ENCODE results near the gene CEP78. TPM values are rescaled to one million over a fixed set of nuclear protein-coding genes. Genes with fewer than 3 reads are reported as not detected.

Gene CEP78
- total and polyA plus RNA-seq, 2 donors from 2014 or later: 7.5 to 8.9 TPM

- no peak overlapping the region for H3K4me3 ChIP-seq (ENCODE audit: low read length in 3 of 3)
- no peak for TF ChIP-seq CTCF (IDR thresholded peaks at IDR 0.05; ENCODE audit: borderline replicate concordance, extremely low read depth, insufficient read depth)
- H3K9ac ChIP-seq (ENCODE audit: low read length in 3 of 3): no peak overlapping the region
- FAIRE-seq (no peak), DNase-seq (no peak)
- H3K27me3 ChIP-seq (ENCODE audit: control insufficient read depth, insufficient read depth, low read length): no peaks in the 10 kb centered on the region
- H3K27ac ChIP-seq (ENCODE audit: low read depth in 2 of 2, low read length in 2 of 2): no peak overlapping the region
- H3K36me3 ChIP-seq (ENCODE audit: control insufficient read depth in 2 of 3, insufficient read depth in 3 of 3, low read length in 3 of 3): peaks cover 2 to 4% (median 2%) of the 10 kb centered on the region in 3 donors
- H3K4me1 ChIP-seq (ENCODE audit: control insufficient read depth in 2 of 3, insufficient read depth in 2 of 3, low read depth in 1 of 3, low read length in 3 of 3): no peaks in the 10 kb centered on the region
- no peaks in the 10 kb centered on the region for H3K9me3 ChIP-seq (ENCODE audit: control insufficient read depth in 2 of 3, insufficient read depth in 1 of 3, low read length in 3 of 3)
- intact Hi-C loops (cut with DNase I): no loop called here
Measured at GRCh38 chr9:78304357-78304756, 68.5 kb downstream of the CEP78 start.

GRCh38 chr9:78306222-78307076 is 70.6 kb downstream of the CEP78 start:
- Histone ChIP-seq H3K9me3 (ENCODE audit: control insufficient read depth in 2 of 3, insufficient read depth in 1 of 3, low read length in 3 of 3) (no peaks in the 10 kb centered on the region), H3K27ac (ENCODE audit: low read depth in 2 of 2, low read length in 2 of 2) (no peak overlapping the region), H3K4me1 (ENCODE audit: control insufficient read depth in 2 of 3, insufficient read depth in 2 of 3, low read depth in 1 of 3, low read length in 3 of 3) (no peaks in the 10 kb centered on the region), H3K9ac (ENCODE audit: low read length in 3 of 3) (no peak overlapping the region), H3K36me3 (ENCODE audit: control insufficient read depth in 2 of 3, insufficient read depth in 3 of 3, low read length in 3 of 3) (peaks cover 0 to 4% (median 2%) of the 10 kb centered on the region in 3 donors), H3K4me3 (ENCODE audit: low read length in 3 of 3) (no peak overlapping the region), H3K27me3 (ENCODE audit: control insufficient read depth, insufficient read depth, low read length) (no peaks in the 10 kb centered on the region)
- no peak for TF ChIP-seq CTCF (IDR thresholded peaks at IDR 0.05; ENCODE audit: borderline replicate concordance, extremely low read depth, insufficient read depth)
- no peak for DNase-seq
- intact Hi-C loops (cut with DNase I): no loop called here
- FAIRE-seq: no peak

GRCh38 chr9:78307360-78307759 is 71.5 kb downstream of the CEP78 start:
- Histone ChIP-seq H3K4me1 (ENCODE audit: control insufficient read depth in 2 of 3, insufficient read depth in 2 of 3, low read depth in 1 of 3, low read length in 3 of 3) (no peaks in the 10 kb centered on the region), H3K27me3 (ENCODE audit: control insufficient read depth, insufficient read depth, low read length) (no peaks in the 10 kb centered on the region), H3K9ac (ENCODE audit: low read length in 3 of 3) (no peak overlapping the region), H3K9me3 (ENCODE audit: control insufficient read depth in 2 of 3, insufficient read depth in 1 of 3, low read length in 3 of 3) (no peaks in the 10 kb centered on the region), H3K27ac (ENCODE audit: low read depth in 2 of 2, low read length in 2 of 2) (no peak overlapping the region), H3K4me3 (ENCODE audit: low read length in 3 of 3) (no peak overlapping the region), H3K36me3 (ENCODE audit: control insufficient read depth in 2 of 3, insufficient read depth in 3 of 3, low read length in 3 of 3) (peaks cover 0 to 4% (median 2%) of the 10 kb centered on the region in 3 donors)
- DNase-seq: no peak
- intact Hi-C loops (cut with DNase I): no loop called here
- TF ChIP-seq CTCF (IDR thresholded peaks at IDR 0.05; ENCODE audit: borderline replicate concordance, extremely low read depth, insufficient read depth): no peak
- FAIRE-seq: no peak

Measured in kidney (tissue), 14 donors.